Liver (tissue), 9 donors: ENCODE measurements around the gene NUPR1. TPM values are rescaled to one million over a fixed set of nuclear protein-coding genes. Genes with fewer than 3 reads are reported as not detected.
"Not testable (repeated sequence)": the region's sequence is repeated elsewhere in the genome, so short reads cannot be mapped to it uniquely, and the experiment has no call there.

Source experiments
- DNase-seq: peaks from one replicate; pipeline ENCODE4 v3.0.0-alpha.2; 2017; ENCODE audit warnings: low spot score
- H3K27ac ChIP-seq, 2 donors: one replicate each; pipeline ENCODE4 v1.7.0; 2013; ENCODE audit warnings: inconsistent platforms in 2 of 2, low read length in 2 of 2, control low read depth in 1 of 2, low read depth in 1 of 2, mild to moderate bottlenecking in 1 of 2
- H3K27me3 ChIP-seq, 4 donors: one replicate each; pipeline versions ENCODE4 v1.6.1 to v1.7.0; 2013; ENCODE audit warnings: low read length in 3 of 4, inconsistent platforms in 1 of 4, mild to moderate bottlenecking in 1 of 4, moderate library complexity in 1 of 4; ENCODE audit not compliant: control insufficient read depth in 4 of 4, insufficient read depth in 4 of 4
- H3K36me3 ChIP-seq, 4 donors: one replicate each; pipeline versions ENCODE4 v1.6.1 to v1.7.0; 2013; ENCODE audit warnings: low read length in 3 of 4, mild to moderate bottlenecking in 3 of 4, low read depth in 1 of 4, moderate library complexity in 1 of 4; ENCODE audit not compliant: control insufficient read depth in 4 of 4, insufficient read depth in 3 of 4
- H3K4me1 ChIP-seq, 4 donors: one replicate each; pipeline versions ENCODE4 v1.6.1 to v1.7.0; 2013; ENCODE audit warnings: low read length in 3 of 4, mild to moderate bottlenecking in 3 of 4, moderate library complexity in 1 of 4; ENCODE audit not compliant: control insufficient read depth in 4 of 4, insufficient read depth in 4 of 4
- H3K4me3 ChIP-seq, 3 donors: one replicate each; pipeline versions ENCODE4 v1.6.1 to v1.7.0; 2013; ENCODE audit warnings: low read length in 3 of 3, control low read depth in 1 of 3, low read depth in 1 of 3, mild to moderate bottlenecking in 1 of 3
- H3K9ac ChIP-seq, 2 donors: one replicate each; pipeline ENCODE4 v1.7.0; 2013; ENCODE audit warnings: low read length in 2 of 2, mild to moderate bottlenecking in 2 of 2, moderate library complexity in 2 of 2, control low read depth in 1 of 2, low read depth in 1 of 2
- H3K9me3 ChIP-seq, 4 donors: one replicate each; pipeline versions ENCODE4 v1.6.1 to v1.7.0; 2013; ENCODE audit warnings: low read length in 3 of 4; ENCODE audit not compliant: control insufficient read depth in 4 of 4
- ATF3 ChIP-seq: IDR thresholded peaks from 2 replicates; pipeline ENCODE4 v1.6.1; 2016; ENCODE audit warnings: antibody characterized with exemption
- CTCF ChIP-seq: fragments of 150-350 bp; IDR thresholded peaks from 2 replicates; pipeline ENCODE4 v1.5.1; 2017; ENCODE audit warnings: improper control_type of control experiment, low read depth, low read length; ENCODE audit not compliant: missing input control
- EGR1 ChIP-seq, 2 donors: IDR thresholded peaks; 2 replicates each; pipeline ENCODE4 v1.6.1; 2016 to 2018; ENCODE audit warnings: antibody characterized with exemption in 2 of 2, low read depth in 2 of 2
- FOXA1 ChIP-seq: IDR thresholded peaks from 2 replicates; pipeline ENCODE4 v1.6.1; 2016; ENCODE audit warnings: antibody characterized with exemption
- FOXA2 ChIP-seq: IDR thresholded peaks from 2 replicates; pipeline ENCODE4 v1.6.1; 2016; ENCODE audit warnings: antibody characterized with exemption
- HNF4A ChIP-seq, 2 donors: conservative IDR thresholded peaks; 2 replicates each; pipeline ENCODE4 v1.6.1; 2016; ENCODE audit warnings: antibody characterized with exemption in 2 of 2, mild to moderate bottlenecking in 2 of 2
- JUND ChIP-seq, 2 donors: IDR thresholded peaks; 2 replicates each; pipeline ENCODE4 v1.6.1; 2016; ENCODE audit warnings: antibody characterized with exemption in 2 of 2
- MAX ChIP-seq: IDR thresholded peaks from 2 replicates; pipeline ENCODE4 v1.6.1; 2016; ENCODE audit warnings: antibody characterized with exemption
- NR2F2 ChIP-seq: IDR thresholded peaks from 2 replicates; pipeline ENCODE4 v1.6.1; 2016; ENCODE audit warnings: antibody characterized with exemption
- REST ChIP-seq: IDR thresholded peaks from 2 replicates; pipeline ENCODE4 v1.6.1; 2016; ENCODE audit warnings: antibody characterized with exemption, mild to moderate bottlenecking
- RXRA ChIP-seq, 2 donors: IDR thresholded peaks; 2 replicates each; pipeline ENCODE4 v1.6.1; 2017 to 2018; ENCODE audit warnings: antibody characterized with exemption in 2 of 2, mild to moderate bottlenecking in 1 of 2
- SP1 ChIP-seq: IDR thresholded peaks from 2 replicates; pipeline ENCODE4 v1.6.1; 2018; ENCODE audit warnings: antibody characterized with exemption, mild to moderate bottlenecking
- TAF1 ChIP-seq: conservative IDR thresholded peaks from 2 replicates; pipeline ENCODE4 v1.6.1; 2016; ENCODE audit warnings: antibody characterized with exemption, mild to moderate bottlenecking
- ZBTB33 ChIP-seq: IDR thresholded peaks from 2 replicates; pipeline ENCODE4 v1.6.1; 2016; ENCODE audit warnings: antibody characterized with exemption
- WGBS: extraction: QIAGEN DNeasy Blood & Tissue Kit; methylation state at CpG from one replicate; pipeline ENCODE4 v1.1.7; 2013; 5-methylcytosine and 5-hydroxymethylcytosine counted together
- polyA plus RNA-seq, 2 donors: library from polyadenylated mRNA; stranded (reverse) in 1 of 2; unstranded in 1 of 2; fragments of 200-250 nt in 1 of 2; fragments of >200 nt in 1 of 2; fragmentation: Nextera tagmentation in 1 of 2; extraction: Ambion mirVana in 1 of 2; gene quantifications; one replicate each; pipeline versions ENCODE4 v1.2.1 to v1.2.3, GENCODE V29; 2013 to 2015
- total RNA-seq, 2 donors: library from RNA; depleted of rRNA; stranded (reverse); fragments of >200 nt; gene quantifications; one replicate each; pipeline ENCODE4 v1.2.3, GENCODE V29; 2014
- donor health status: healthy.
- donor health status: healthy.
- donor health status: healthy.
- donor health status: healthy.
- donor health status: healthy.

The NUPR1 gene
- total and polyA plus RNA-seq, 4 donors: 10.9 to 305 (median 62.6) TPM

GRCh38 chr16:28501258-28502232 is 37.2 kb downstream of the NUPR1 start:
- H3K9ac ChIP-seq: no peak overlapping the region
- no peak overlapping the region for H3K4me3 ChIP-seq
- H3K27me3 ChIP-seq: no peaks in the 10 kb centered on the region
- H3K36me3 ChIP-seq: peaks cover 0 to 21% (median 11%) of the 10 kb centered on the region in 4 donors
- TF ChIP-seq JUND (IDR thresholded peaks at IDR 0.05) (no peak), SP1 (no peak), HNF4A (conservative IDR thresholded peaks at IDR 0.05) (no peak), TAF1 (no peak), ATF3 (no peak), FOXA1 (no peak), RXRA (IDR thresholded peaks at IDR 0.05) (no peak), REST (no peak), CTCF (no peak), EGR1 (IDR thresholded peaks at IDR 0.05; ENCODE audit: low read depth in 2 of 2) (no peak), MAX (no peak), FOXA2 (no peak), NR2F2 (no peak), ZBTB33 (no peak)
- WGBS: 90% methylated on average over 19 of the region's 19 CpGs
- H3K4me1 ChIP-seq: peaks cover 8 to 16% (median 13%) of the 10 kb centered on the region in 4 donors
- DNase-seq: no peak
- no peaks in the 10 kb centered on the region for H3K9me3 ChIP-seq
- H3K27ac ChIP-seq: no peak overlapping the region

GRCh38 chr16:28500476-28501180 is 38.1 kb downstream of the NUPR1 start:
- H3K4me3 ChIP-seq, H3K9ac ChIP-seq, H3K27ac ChIP-seq, H3K27me3 ChIP-seq, DNase-seq, H3K4me1 ChIP-seq, H3K9me3 ChIP-seq: not testable (repeated sequence)
- peaks cover 0 to 21% (median 11%) of the 10 kb centered on the region in 4 donors for H3K36me3 ChIP-seq
- 90% methylated on average over 18 of the region's 18 CpGs for WGBS
